Activated CD4-positive, CD25-positive, alpha-beta regulatory T cell treated with anti-CD3 and anti-CD28 coated beads, Interleukin-2, amount 50 U/mL, for 16 hours (primary cell): Measurements from ENCODE around the gene ITK.
A peak's percentile ranks its signal among the peaks of the same experiment; 100 is the strongest.

ENCODE experiments used
- DNase-seq: peaks from one replicate; pipeline ENCODE4 v3.0.0-alpha.2; 2020; ENCODE audit warnings: low read depth, low spot score

The ITK gene

GRCh38 chr5:157180374-157181264, at the start of gene ITK:
ITK (plus strand) TSS chr5:157180840; CDS start chr5:157180978, 138 bp downstream.
- no peak for DNase-seq

- no peak for DNase-seq
Measured at GRCh38 chr5:157130925-157131324, 49.7 kb upstream of the ITK start.

GRCh38 chr5:157132281-157132612, 48.4 kb upstream of the ITK start:
- no peak for DNase-seq

- DNase-seq = no peak
Measured at GRCh38 chr5:157137691-157138090, 42.9 kb upstream of the ITK start.

- DNase-seq = peak; percentile 88
Measured at GRCh38 chr5:157142317-157143126, 38.1 kb upstream of the ITK start, which contains the start of gene MED7. MED7 (minus strand) TSS chr5:157142865; CDS start chr5:157139431, 3,434 bp downstream.

- DNase-seq = no peak
Measured at GRCh38 chr5:157143127-157143971, 37.3 kb upstream of the ITK start.

GRCh38 chr5:157148734-157149615, 31.7 kb upstream of the ITK start:
- DNase-seq = peak; percentile 76

- no peak for DNase-seq
Measured at GRCh38 chr5:157150995-157151394, 29.6 kb upstream of the ITK start.

- DNase-seq = no peak
Measured at GRCh38 chr5:157155297-157155696, 25.3 kb upstream of the ITK start.

GRCh38 chr5:157157293-157157891, 23.2 kb upstream of the ITK start:
- DNase-seq = no peak

- DNase-seq = peak; percentile 31
Measured at GRCh38 chr5:157159209-157159751, 21.4 kb upstream of the ITK start.

- no peak for DNase-seq
Measured at GRCh38 chr5:157160001-157160400, 20.6 kb upstream of the ITK start.

GRCh38 chr5:157161996-157162395, 18.6 kb upstream of the ITK start:
- no peak for DNase-seq

GRCh38 chr5:157162919-157163510, 17.6 kb upstream of the ITK start:
- DNase-seq = no peak

GRCh38 chr5:157164521-157164920, 16.1 kb upstream of the ITK start:
- DNase-seq = no peak

- DNase-seq = no peak
Measured at GRCh38 chr5:157165261-157165660, 15.4 kb upstream of the ITK start.

GRCh38 chr5:157165668-157166067, 15.0 kb upstream of the ITK start:
- DNase-seq = no peak

GRCh38 chr5:157166214-157167213, 14.1 kb upstream of the ITK start, which contains the start of gene GARIN3:
GARIN3 (minus strand) TSS chr5:157166264; CDS start chr5:157166168, 96 bp downstream.
- no peak for DNase-seq
